Jurkat, Clone E6-1 (cell line): Measurements from ENCODE around the gene KLRC1. TPM values are rescaled to one million over a fixed set of nuclear protein-coding genes. Genes with fewer than 3 reads are reported as not detected.
"Not testable (repeated sequence)": the region's sequence is repeated elsewhere in the genome, so short reads cannot be mapped to it uniquely, and the experiment has no call there.

ENCODE experiments used
- DNase-seq: peaks from one replicate; pipeline ENCODE4 v3.0.0-alpha.2; 2011; ENCODE audit warnings: low read depth, low spot score
- H3K4me3 ChIP-seq: 2 replicates; pipeline ENCODE4 v1.5.1; 2011; ENCODE audit warnings: mild to moderate bottlenecking, low read length, control low read depth, moderate library complexity
- polyA plus RNA-seq: library from polyadenylated mRNA; unstranded; fragments of >200 nt; gene quantifications from one replicate; pipeline ENCODE4 v1.2.1, GENCODE V29; 2012; ENCODE audit warnings: missing spikeins; ENCODE audit not compliant: insufficient read length, insufficient read depth

Gene KLRC1
- polyA plus RNA-seq = not detected

GRCh38 chr12:10453156-10453555 is at the start of gene KLRC1:
Gene KLRC1, minus strand, starts transcription at chr12:10453377. Its CDS starts 2,221 bp downstream, at chr12:10451156.
- H3K4me3 ChIP-seq = no peak within 1 kb of the TSS
- DNase-seq = no peak

GRCh38 chr12:10501030-10501429 is 47.9 kb upstream of the KLRC1 start:
- no peak for DNase-seq
- no peak overlapping the region for H3K4me3 ChIP-seq

- DNase-seq = no peak
- H3K4me3 ChIP-seq = no peak overlapping the region
These were observed 44.9 kb upstream of the KLRC1 start for GRCh38 chr12:10498042-10498441.

GRCh38 chr12:10497602-10498001 is 44.4 kb upstream of the KLRC1 start:
- DNase-seq = no peak
- no peak overlapping the region for H3K4me3 ChIP-seq

- H3K4me3 ChIP-seq = no peak overlapping the region
- DNase-seq = no peak
These were observed 38.6 kb upstream of the KLRC1 start for GRCh38 chr12:10491766-10492165.

- not testable (repeated sequence) for H3K4me3 ChIP-seq, DNase-seq
These were observed 34.2 kb upstream of the KLRC1 start for GRCh38 chr12:10487328-10487727.

GRCh38 chr12:10481901-10482300 is 28.7 kb upstream of the KLRC1 start:
- DNase-seq, H3K4me3 ChIP-seq: not testable (repeated sequence)

- not testable (repeated sequence) for H3K4me3 ChIP-seq, DNase-seq
These were observed 19.6 kb upstream of the KLRC1 start for GRCh38 chr12:10472808-10473207.

- DNase-seq = no peak
These were observed 16.5 kb upstream of the KLRC1 start for GRCh38 chr12:10469701-10470100.

GRCh38 chr12:10466311-10466710 is 13.1 kb upstream of the KLRC1 start:
- DNase-seq = no peak
- no peak overlapping the region for H3K4me3 ChIP-seq

More at GRCh38 chr12:10469701-10470100, 16.5 kb upstream of the KLRC1 start:
- H3K4me3 ChIP-seq = no peak overlapping the region

- DNase-seq = no peak
- H3K4me3 ChIP-seq = no peak overlapping the region
These were observed 4.6 kb upstream of the KLRC1 start for GRCh38 chr12:10457760-10458159.

- DNase-seq = no peak
- no peak overlapping the region for H3K4me3 ChIP-seq
These were observed 3.7 kb upstream of the KLRC1 start for GRCh38 chr12:10456856-10457255.

GRCh38 chr12:10455766-10456165 is 2.6 kb upstream of the KLRC1 start:
- no peak for DNase-seq
- H3K4me3 ChIP-seq = no peak overlapping the region

GRCh38 chr12:10454531-10454930 is 1.4 kb upstream of the KLRC1 start:
- no peak overlapping the region for H3K4me3 ChIP-seq
- no peak for DNase-seq

- DNase-seq = no peak
- no peak overlapping the region for H3K4me3 ChIP-seq
These were observed 4.9 kb downstream of the KLRC1 start for GRCh38 chr12:10448236-10448635.

GRCh38 chr12:10446052-10446451 is 7.1 kb downstream of the KLRC1 start:
- DNase-seq, H3K4me3 ChIP-seq: not testable (repeated sequence)

GRCh38 chr12:10441144-10441543 is 12.0 kb downstream of the KLRC1 start:
- not testable (repeated sequence) for H3K4me3 ChIP-seq, DNase-seq

- not testable (repeated sequence) for H3K4me3 ChIP-seq, DNase-seq
These were observed 13.4 kb downstream of the KLRC1 start for GRCh38 chr12:10439608-10440274.

GRCh38 chr12:10437601-10438000 is 15.6 kb downstream of the KLRC1 start:
- H3K4me3 ChIP-seq, DNase-seq: not testable (repeated sequence)

GRCh38 chr12:10435816-10436215 is 17.4 kb downstream of the KLRC1 start, which contains the start of gene KLRC2:
Gene KLRC2, minus strand, starts transcription at chr12:10436010. Its CDS starts 24 bp downstream, at chr12:10435986.
- H3K4me3 ChIP-seq, DNase-seq: not testable (repeated sequence)

GRCh38 chr12:10430623-10431022 is 22.6 kb downstream of the KLRC1 start:
- DNase-seq, H3K4me3 ChIP-seq: not testable (repeated sequence)
